DOHH2 (cell line): ENCODE data around the gene METRN.
"Not testable (repeated sequence)": the region's sequence is repeated elsewhere in the genome, so short reads cannot be mapped to it uniquely, and the experiment has no call there.

Experiments used
- H3F3A ChIP-seq: fragments of 200-600 bp; sonication (generic), shearing (Covaris generic); 2 replicates; pipeline ENCODE4 v1.6.0; 2016; ENCODE audit warnings: antibody characterized with exemption, mild to moderate bottlenecking; ENCODE audit not compliant: control insufficient read depth, insufficient read depth
- H3K27ac ChIP-seq: fragments of 200-600 bp; sonication (generic); 2 replicates; pipeline ENCODE4 v1.5.1; 2014; ENCODE audit warnings: low read depth, mild to moderate bottlenecking, low read length, moderate library complexity
- H3K27me3 ChIP-seq: fragments of 200-600 bp; sonication (generic); 2 replicates; pipeline ENCODE4 v1.6.1; 2014; ENCODE audit warnings: mild to moderate bottlenecking, low read length, mixed read lengths; ENCODE audit not compliant: control insufficient read depth
- H3K36me3 ChIP-seq: fragments of 200-600 bp; sonication (generic); 2 replicates; pipeline ENCODE4 v1.6.1; 2014; ENCODE audit warnings: mild to moderate bottlenecking, low read length, moderate library complexity, mixed read lengths; ENCODE audit not compliant: control insufficient read depth
- H3K4me1 ChIP-seq: fragments of 200-600 bp; sonication (generic); 2 replicates; pipeline ENCODE4 v1.6.1; 2014; ENCODE audit warnings: mild to moderate bottlenecking, low read length, mixed read lengths; ENCODE audit not compliant: control insufficient read depth
- H3K4me2 ChIP-seq: fragments of 200-600 bp; sonication (generic); 2 replicates; pipeline ENCODE4 v1.6.0; 2014; ENCODE audit warnings: mild to moderate bottlenecking, low read length, moderate library complexity
- H3K4me3 ChIP-seq: fragments of 200-600 bp; sonication (generic); 2 replicates; pipeline ENCODE4 v1.5.1; 2014; ENCODE audit warnings: mild to moderate bottlenecking, low read length, mixed read lengths
- H3K79me2 ChIP-seq: fragments of 200-600 bp; sonication (generic); 2 replicates; pipeline ENCODE4 v1.6.1; 2014; ENCODE audit warnings: mild to moderate bottlenecking, low read length, mixed read lengths; ENCODE audit not compliant: control insufficient read depth
- H3K9me2 ChIP-seq: fragments of 200-600 bp; sonication (generic); replicated peaks from 2 replicates; pipeline ENCODE4 v1.6.1; 2014; ENCODE audit warnings: mild to moderate bottlenecking, low read length, mixed read lengths; ENCODE audit not compliant: control insufficient read depth
- H3K9me3 ChIP-seq: fragments of 200-600 bp; sonication (generic); 2 replicates; pipeline ENCODE4 v1.6.1; 2014; ENCODE audit warnings: antibody characterized with exemption, low read length, mixed read lengths; ENCODE audit not compliant: control insufficient read depth, insufficient read depth
- H4K20me1 ChIP-seq: fragments of 200-600 bp; sonication (generic); 2 replicates; pipeline ENCODE4 v1.6.0; 2014; ENCODE audit warnings: low read depth, mild to moderate bottlenecking, antibody characterized with exemption, low read length, moderate library complexity; ENCODE audit not compliant: control insufficient read depth, insufficient read depth
- EZH2phosphoT487 ChIP-seq: fragments of 200-600 bp; sonication (generic); IDR thresholded peaks from 2 replicates; pipeline ENCODE4 v1.6.1; 2017; ENCODE audit warnings: borderline replicate concordance, mild to moderate bottlenecking, antibody characterized with exemption, low read length, moderate library complexity, mixed read lengths
- TF ChIP-seq, protein P1 (sequence below): fragments of 200-600 bp; sonication (generic); IDR thresholded peaks from one replicate; pipeline ENCODE4 v1.5.1; 2014; ENCODE audit warnings: antibody characterized with exemption, mild to moderate bottlenecking, low read depth, low read length; ENCODE audit not compliant: poor library complexity, severe bottlenecking

METRN gene

DNA sequence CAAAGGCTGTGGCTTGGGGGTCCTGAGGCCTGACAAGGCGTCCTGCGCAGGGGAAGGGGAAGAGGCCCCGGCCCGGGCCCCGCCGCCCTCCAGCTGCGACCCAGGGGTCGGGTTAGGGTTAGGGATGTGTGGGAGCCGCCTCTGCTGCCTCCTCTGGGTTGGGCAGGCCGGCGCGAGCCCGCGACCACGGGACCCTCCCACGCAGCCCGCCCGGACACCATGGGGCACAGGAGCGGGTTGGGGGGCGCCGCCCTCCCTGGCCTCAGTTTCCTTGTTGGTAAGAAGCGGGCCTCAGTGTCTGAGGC, 25.5 kb downstream of the METRN start:
- H3K27ac ChIP-seq = peak overlapping the region; percentile 100
- no peaks in the 10 kb centered on the region for H3K27me3 ChIP-seq
- H3K4me2 ChIP-seq = peak overlapping the region; percentile 100
- H3K79me2 ChIP-seq = peaks cover 38% of the 10 kb centered on the region
- H3F3A ChIP-seq = peaks cover 15% of the 10 kb centered on the region
- no peak for TF ChIP-seq EZH2phosphoT487
- TF ChIP-seq, protein P1, sequence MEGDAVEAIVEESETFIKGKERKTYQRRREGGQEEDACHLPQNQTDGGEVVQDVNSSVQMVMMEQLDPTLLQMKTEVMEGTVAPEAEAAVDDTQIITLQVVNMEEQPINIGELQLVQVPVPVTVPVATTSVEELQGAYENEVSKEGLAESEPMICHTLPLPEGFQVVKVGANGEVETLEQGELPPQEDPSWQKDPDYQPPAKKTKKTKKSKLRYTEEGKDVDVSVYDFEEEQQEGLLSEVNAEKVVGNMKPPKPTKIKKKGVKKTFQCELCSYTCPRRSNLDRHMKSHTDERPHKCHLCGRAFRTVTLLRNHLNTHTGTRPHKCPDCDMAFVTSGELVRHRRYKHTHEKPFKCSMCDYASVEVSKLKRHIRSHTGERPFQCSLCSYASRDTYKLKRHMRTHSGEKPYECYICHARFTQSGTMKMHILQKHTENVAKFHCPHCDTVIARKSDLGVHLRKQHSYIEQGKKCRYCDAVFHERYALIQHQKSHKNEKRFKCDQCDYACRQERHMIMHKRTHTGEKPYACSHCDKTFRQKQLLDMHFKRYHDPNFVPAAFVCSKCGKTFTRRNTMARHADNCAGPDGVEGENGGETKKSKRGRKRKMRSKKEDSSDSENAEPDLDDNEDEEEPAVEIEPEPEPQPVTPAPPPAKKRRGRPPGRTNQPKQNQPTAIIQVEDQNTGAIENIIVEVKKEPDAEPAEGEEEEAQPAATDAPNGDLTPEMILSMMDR = no peak
- H3K9me2 ChIP-seq = no peaks in the 10 kb centered on the region
- H3K9me3 ChIP-seq = no peaks in the 10 kb centered on the region
- H4K20me1 ChIP-seq = no peaks in the 10 kb centered on the region
- H3K4me1 ChIP-seq = peaks cover 54% of the 10 kb centered on the region
- H3K4me3 ChIP-seq = peak overlapping the region; percentile 96
- peaks cover 44% of the 10 kb centered on the region for H3K36me3 ChIP-seq

DNA sequence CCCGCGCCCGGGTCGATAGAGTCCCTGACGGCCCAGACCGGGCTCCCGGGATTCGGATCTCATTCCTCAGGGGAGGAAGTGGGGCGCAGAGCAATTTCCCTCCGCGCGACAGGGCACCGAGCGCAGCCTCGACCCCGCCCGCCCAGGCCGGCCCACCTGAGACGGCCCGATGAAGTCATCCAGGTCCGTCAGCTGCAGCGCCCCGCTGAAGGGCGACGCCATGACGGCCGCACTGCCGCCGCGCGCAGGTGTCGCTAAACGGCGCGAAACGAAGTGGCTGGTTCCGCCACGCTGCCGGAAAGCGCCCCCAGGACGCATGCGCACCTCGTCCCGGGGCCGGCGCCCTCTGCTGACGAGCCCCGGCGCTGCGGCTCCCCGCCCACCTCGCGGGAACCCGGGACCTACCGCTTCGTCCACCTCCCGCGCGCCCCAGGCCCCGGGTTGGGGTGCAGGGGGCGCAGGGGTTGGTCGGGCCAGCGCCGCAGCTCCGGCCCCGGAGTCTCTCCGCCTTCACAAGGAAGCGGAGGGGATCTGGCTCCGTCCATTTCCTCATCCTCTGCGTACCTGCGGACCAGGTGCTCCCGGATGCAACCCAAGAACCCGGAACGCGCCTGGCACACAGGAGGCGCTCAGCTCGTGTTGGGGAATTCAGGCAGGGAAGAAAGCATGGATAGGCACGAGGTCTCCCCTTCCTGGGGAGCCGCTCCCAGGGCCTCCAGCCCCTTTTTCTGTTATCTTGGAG, 26.0 kb downstream of the METRN start, which contains the start of gene CIAO3:
CIAO3 (minus strand) TSS at position 234 of the 742 bp plus-strand sequence; CDS start at position 222, 12 bp downstream.
- Histone ChIP-seq H3K4me2 (peak within 1 kb of the TSS; percentile 100), H4K20me1 (no peaks in the 10 kb centered on the region), H3K79me2 (peaks cover 33% of the 10 kb centered on the region), H3K9me3 (no peaks in the 10 kb centered on the region), H3K4me1 (peaks cover 48% of the 10 kb centered on the region), H3K4me3 (peak within 1 kb of the TSS; percentile 96), H3K36me3 (peaks cover 39% of the 10 kb centered on the region), H3K27me3 (no peaks in the 10 kb centered on the region), H3K9me2 (no peaks in the 10 kb centered on the region), H3F3A (peaks cover 15% of the 10 kb centered on the region), H3K27ac (peak within 1 kb of the TSS; percentile 100)
- TF ChIP-seq, protein P1 = peak; percentile 87
- no peak for TF ChIP-seq EZH2phosphoT487

DNA sequence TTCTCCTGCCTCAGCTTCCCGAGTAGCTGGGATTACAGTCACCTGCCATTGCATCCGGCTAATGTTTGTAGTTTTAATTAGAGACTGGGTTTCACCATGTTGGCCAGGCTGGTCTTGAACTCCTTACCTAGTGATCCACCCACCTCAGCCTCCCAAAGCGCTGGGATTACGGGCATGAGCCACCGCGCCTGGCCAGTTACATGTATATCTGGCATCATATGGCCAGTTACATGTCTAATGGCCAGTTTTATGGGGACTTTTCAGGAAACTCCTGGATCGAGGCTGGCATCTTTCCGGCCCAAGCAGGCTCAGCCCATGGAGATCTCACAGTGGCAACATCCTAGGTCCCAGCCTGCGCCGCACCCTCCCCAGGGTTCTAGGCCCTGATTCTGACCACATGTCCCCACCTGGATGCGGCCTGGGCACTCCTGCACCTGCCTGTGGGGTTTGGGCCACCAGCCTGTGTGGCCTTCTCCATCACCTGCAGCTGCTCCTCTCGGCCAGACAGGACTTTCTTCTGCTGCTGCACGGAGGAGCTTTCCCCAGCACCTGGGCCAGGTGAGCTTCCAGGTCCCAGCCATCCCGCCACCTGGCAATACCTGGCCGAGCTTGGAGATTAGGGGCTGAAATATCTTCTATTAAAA, 27.2 kb downstream of the METRN start:
- TF ChIP-seq, protein P1 = no peak
- TF ChIP-seq EZH2phosphoT487 = no peak
- no peaks in the 10 kb centered on the region for H3K27me3 ChIP-seq
- peak overlapping the region; percentile 100; the same call in 1 of the 2 replicates for H3K4me2 ChIP-seq
- peaks cover 37% of the 10 kb centered on the region for H3K4me1 ChIP-seq
- no peak overlapping the region for H3K27ac ChIP-seq
- H3F3A ChIP-seq = peaks cover 15% of the 10 kb centered on the region
- H3K9me3 ChIP-seq = no peaks in the 10 kb centered on the region
- H4K20me1 ChIP-seq = no peaks in the 10 kb centered on the region
- H3K4me3 ChIP-seq = no peak overlapping the region
- peaks cover 27% of the 10 kb centered on the region for H3K36me3 ChIP-seq
- no peaks in the 10 kb centered on the region for H3K9me2 ChIP-seq
- H3K79me2 ChIP-seq = peaks cover 21% of the 10 kb centered on the region

DNA sequence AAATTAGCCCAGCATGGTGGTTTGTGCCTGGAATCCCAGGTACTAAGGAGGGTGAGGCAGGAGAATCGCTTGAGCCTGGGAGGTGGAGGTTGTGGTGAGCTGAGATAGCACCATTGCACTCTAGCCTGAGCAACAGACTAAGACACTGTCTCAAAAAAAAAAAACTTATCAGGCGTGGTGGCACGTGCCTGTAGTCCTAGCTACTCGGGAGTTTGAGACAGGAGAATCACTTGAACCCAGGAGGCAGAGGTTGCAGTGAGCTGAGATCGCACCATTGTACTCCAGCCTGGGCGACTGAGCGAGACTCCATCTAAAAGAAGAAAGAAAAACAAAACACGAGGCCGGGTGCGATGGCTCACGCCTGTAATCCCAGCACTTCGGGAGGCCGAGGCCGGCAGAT, 28.0 kb downstream of the METRN start:
- H3K9me2 ChIP-seq, H4K20me1 ChIP-seq, H3K9me3 ChIP-seq, H3K27ac ChIP-seq, H3K4me2 ChIP-seq, H3K27me3 ChIP-seq, H3K4me3 ChIP-seq: not testable (repeated sequence)
- H3K79me2 ChIP-seq = peaks cover 17% of the 10 kb centered on the region
- peaks cover 12% of the 10 kb centered on the region for H3F3A ChIP-seq
- peaks cover 21% of the 10 kb centered on the region for H3K36me3 ChIP-seq
- H3K4me1 ChIP-seq = peaks cover 29% of the 10 kb centered on the region
